ENCODE data around the gene IGF1.

DNA sequence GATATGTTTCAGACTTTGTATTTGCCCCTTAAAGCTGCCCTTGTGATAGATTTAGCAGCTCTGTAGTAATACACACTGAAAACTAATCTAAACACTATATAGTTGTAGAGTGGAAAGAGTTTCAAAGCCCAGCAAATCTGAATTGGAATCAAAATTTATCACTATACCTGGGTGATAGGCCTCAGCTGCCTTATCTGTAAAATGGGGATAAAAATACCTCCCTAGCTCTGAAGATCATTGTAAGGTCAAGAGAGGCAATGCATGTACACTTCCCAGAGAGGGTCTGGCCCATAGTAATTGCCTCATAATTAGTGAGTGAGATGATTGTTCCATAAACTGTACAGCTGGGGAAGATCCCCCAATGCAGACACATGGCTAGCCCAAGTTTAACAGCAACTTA, 103.6 kb downstream of the IGF1 start:
- TF ChIP-seq, protein P1, sequence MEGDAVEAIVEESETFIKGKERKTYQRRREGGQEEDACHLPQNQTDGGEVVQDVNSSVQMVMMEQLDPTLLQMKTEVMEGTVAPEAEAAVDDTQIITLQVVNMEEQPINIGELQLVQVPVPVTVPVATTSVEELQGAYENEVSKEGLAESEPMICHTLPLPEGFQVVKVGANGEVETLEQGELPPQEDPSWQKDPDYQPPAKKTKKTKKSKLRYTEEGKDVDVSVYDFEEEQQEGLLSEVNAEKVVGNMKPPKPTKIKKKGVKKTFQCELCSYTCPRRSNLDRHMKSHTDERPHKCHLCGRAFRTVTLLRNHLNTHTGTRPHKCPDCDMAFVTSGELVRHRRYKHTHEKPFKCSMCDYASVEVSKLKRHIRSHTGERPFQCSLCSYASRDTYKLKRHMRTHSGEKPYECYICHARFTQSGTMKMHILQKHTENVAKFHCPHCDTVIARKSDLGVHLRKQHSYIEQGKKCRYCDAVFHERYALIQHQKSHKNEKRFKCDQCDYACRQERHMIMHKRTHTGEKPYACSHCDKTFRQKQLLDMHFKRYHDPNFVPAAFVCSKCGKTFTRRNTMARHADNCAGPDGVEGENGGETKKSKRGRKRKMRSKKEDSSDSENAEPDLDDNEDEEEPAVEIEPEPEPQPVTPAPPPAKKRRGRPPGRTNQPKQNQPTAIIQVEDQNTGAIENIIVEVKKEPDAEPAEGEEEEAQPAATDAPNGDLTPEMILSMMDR (IDR thresholded peaks at IDR 0.05; ENCODE audit: low read depth, low read length, poor library complexity, severe bottlenecking): no peak
- TF ChIP-seq EZH2phosphoT487 (IDR thresholded peaks at IDR 0.05; ENCODE audit: borderline replicate concordance, low read length): no peak

Measured in DOHH2 (cell line).